Type B pancreatic cell (in vitro differentiated cells): Measurements from ENCODE around the gene MT1F. TPM values are rescaled to one million over a fixed set of nuclear protein-coding genes. Genes with fewer than 3 reads are reported as not detected.
A peak's percentile ranks its signal among the peaks of the same experiment; 100 is the strongest.
"Not testable (repeated sequence)": the region's sequence is repeated elsewhere in the genome, so short reads cannot be mapped to it uniquely, and the experiment has no call there.

ENCODE experiments used
- DNase-seq: peaks from one replicate; pipeline ENCODE4 v3.0.0; 2021; ENCODE audit warnings: mixed read lengths; ENCODE audit not compliant: unreplicated experiment; ENCODE audit errors: extremely low spot score
- H3K27ac Mint-ChIP-seq: 2 replicates; pipeline ENCODE4 v1.8.0; 2021; ENCODE audit warnings: mild to moderate bottlenecking, mixed read lengths
- H3K27me3 Mint-ChIP-seq: 2 replicates; pipeline ENCODE4 v1.8.0; 2021; ENCODE audit warnings: mixed read lengths
- H3K36me3 Mint-ChIP-seq: 2 replicates; pipeline ENCODE4 v1.8.0; 2021; ENCODE audit warnings: mixed read lengths
- H3K4me1 Mint-ChIP-seq: one replicate; pipeline ENCODE4 v1.8.0; 2021; ENCODE audit warnings: mixed read lengths; ENCODE audit not compliant: unreplicated experiment
- H3K4me3 Mint-ChIP-seq: 2 replicates; pipeline ENCODE4 v1.8.0; 2021; ENCODE audit warnings: mild to moderate bottlenecking, mixed read lengths
- H3K9me3 Mint-ChIP-seq: 2 replicates; pipeline ENCODE4 v1.8.0; 2021; ENCODE audit warnings: mixed read lengths
- CTCF ChIP-seq: fragments of 200-600 bp; sonication (generic); conservative IDR thresholded peaks from 2 replicates; pipeline ENCODE4 v1.5.0; 2021; ENCODE audit warnings: antibody characterized with exemption, mild to moderate bottlenecking
- total RNA-seq: library from RNA; stranded (reverse); gene quantifications from 2 replicates; pipeline ENCODE4 v1.2.1, GENCODE V29; 2021; ENCODE audit warnings: low replicate concordance

The MT1F gene
- total RNA-seq, 1 donor from 2014 or later: 6.5 TPM

- H3K27ac Mint-ChIP-seq: no peak overlapping the region
- DNase-seq: no peak
- no peak overlapping the region for H3K4me3 Mint-ChIP-seq
- H3K27me3 Mint-ChIP-seq: peaks cover 100% of the 10 kb centered on the region
- H3K4me1 Mint-ChIP-seq: peaks cover 3% of the 10 kb centered on the region
- H3K9me3 Mint-ChIP-seq: no peaks in the 10 kb centered on the region
- H3K36me3 Mint-ChIP-seq: no peaks in the 10 kb centered on the region
- no peak for TF ChIP-seq CTCF
Measured at GRCh38 chr16:56669840-56670619, 12.3 kb downstream of the MT1F start.

- no peak overlapping the region for H3K4me3 Mint-ChIP-seq
- TF ChIP-seq CTCF: no peak
- peaks cover 100% of the 10 kb centered on the region for H3K27me3 Mint-ChIP-seq
- peaks cover 3% of the 10 kb centered on the region for H3K4me1 Mint-ChIP-seq
- no peaks in the 10 kb centered on the region for H3K36me3 Mint-ChIP-seq
- no peak overlapping the region for H3K27ac Mint-ChIP-seq
- DNase-seq: no peak
- no peaks in the 10 kb centered on the region for H3K9me3 Mint-ChIP-seq
Measured at GRCh38 chr16:56670620-56670934, 12.8 kb downstream of the MT1F start.

- H3K4me1 Mint-ChIP-seq, DNase-seq, H3K9me3 Mint-ChIP-seq, H3K4me3 Mint-ChIP-seq, H3K36me3 Mint-ChIP-seq, H3K27ac Mint-ChIP-seq: not testable (repeated sequence)
- H3K27me3 Mint-ChIP-seq: peaks cover 99% of the 10 kb centered on the region
Measured at GRCh38 chr16:56671691-56672090, 13.9 kb downstream of the MT1F start.

GRCh38 chr16:56672171-56672570 is 14.4 kb downstream of the MT1F start:
- H3K27ac Mint-ChIP-seq: not testable (repeated sequence)
- peaks cover 99% of the 10 kb centered on the region for H3K27me3 Mint-ChIP-seq

GRCh38 chr16:56672761-56673536 is 15.2 kb downstream of the MT1F start:
- peaks cover 99% of the 10 kb centered on the region for H3K27me3 Mint-ChIP-seq
- no peaks in the 10 kb centered on the region for H3K36me3 Mint-ChIP-seq
- no peak for TF ChIP-seq CTCF
- peaks cover 3% of the 10 kb centered on the region for H3K4me1 Mint-ChIP-seq
- no peak overlapping the region for H3K27ac Mint-ChIP-seq
- H3K9me3 Mint-ChIP-seq: no peaks in the 10 kb centered on the region
- H3K4me3 Mint-ChIP-seq: no peak overlapping the region
- DNase-seq: no peak

More at GRCh38 chr16:56672171-56672570, 14.4 kb downstream of the MT1F start:
- not testable (repeated sequence) for DNase-seq, H3K4me1 Mint-ChIP-seq, H3K9me3 Mint-ChIP-seq, H3K36me3 Mint-ChIP-seq, H3K4me3 Mint-ChIP-seq

GRCh38 chr16:56673921-56674320 is 16.2 kb downstream of the MT1F start:
- TF ChIP-seq CTCF: peak; percentile 73
- DNase-seq: no peak
- H3K9me3 Mint-ChIP-seq: no peaks in the 10 kb centered on the region
- peak overlapping the region; percentile 80 for H3K4me3 Mint-ChIP-seq
- H3K27me3 Mint-ChIP-seq: peaks cover 97% of the 10 kb centered on the region
- no peaks in the 10 kb centered on the region for H3K36me3 Mint-ChIP-seq
- H3K27ac Mint-ChIP-seq: peak overlapping the region; percentile 25
- H3K4me1 Mint-ChIP-seq: peaks cover 3% of the 10 kb centered on the region

- peaks cover 95% of the 10 kb centered on the region for H3K27me3 Mint-ChIP-seq
- not testable (repeated sequence) for H3K27ac Mint-ChIP-seq, H3K36me3 Mint-ChIP-seq, DNase-seq, H3K9me3 Mint-ChIP-seq, H3K4me1 Mint-ChIP-seq, H3K4me3 Mint-ChIP-seq
Measured at GRCh38 chr16:56674570-56674969, 16.8 kb downstream of the MT1F start.
